ENCODE data around the gene AFF3. TPM values are rescaled to one million over a fixed set of nuclear protein-coding genes. Genes with fewer than 3 reads are reported as not detected.
A peak's percentile ranks its signal among the peaks of the same experiment; 100 is the strongest.
"Not testable (repeated sequence)": the region's sequence is repeated elsewhere in the genome, so short reads cannot be mapped to it uniquely, and the experiment has no call there.

AFF3 gene
- total RNA-seq, 2 experiments from 2014 or later, result 0.03 TPM

DNA sequence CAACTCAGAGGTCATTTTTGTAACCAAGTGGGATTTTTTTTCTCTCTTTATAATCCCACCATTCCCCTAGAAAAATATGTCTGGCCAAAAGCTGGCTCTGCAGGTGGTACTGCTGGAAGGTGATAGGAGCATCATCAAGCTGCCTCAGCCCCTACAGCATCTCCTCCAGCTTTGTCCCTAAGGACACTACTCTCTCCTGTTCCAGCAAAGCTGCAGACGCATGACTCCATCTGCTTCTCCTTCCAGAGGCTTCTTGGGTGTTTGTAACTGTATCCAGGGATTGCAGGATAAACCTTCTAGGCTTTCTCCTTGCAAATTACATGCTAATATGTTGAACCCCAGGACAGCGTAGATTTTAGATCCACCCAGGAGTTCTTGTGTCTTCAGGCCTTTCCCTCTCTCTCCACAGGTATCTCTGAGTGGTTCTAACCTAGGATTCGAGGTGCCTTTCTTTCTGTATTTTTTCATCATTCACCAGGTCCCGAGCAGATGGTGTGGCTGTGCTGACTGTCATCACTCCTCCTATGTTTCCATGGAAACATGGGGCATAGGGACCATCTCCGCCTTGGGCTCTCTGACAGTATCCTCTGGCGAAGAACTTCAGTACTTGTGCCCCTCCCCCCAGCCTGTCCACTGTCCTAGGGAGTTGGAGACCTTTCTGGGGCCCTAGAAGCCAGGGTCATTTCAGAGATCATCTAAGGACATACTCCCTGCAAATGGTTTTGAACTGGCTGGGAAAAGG is 34.3 kb downstream of the AFF3 start:
- CTCF ChIA-PET, result no interaction called here
- POLR2A ChIA-PET, result no interaction called here

DNA sequence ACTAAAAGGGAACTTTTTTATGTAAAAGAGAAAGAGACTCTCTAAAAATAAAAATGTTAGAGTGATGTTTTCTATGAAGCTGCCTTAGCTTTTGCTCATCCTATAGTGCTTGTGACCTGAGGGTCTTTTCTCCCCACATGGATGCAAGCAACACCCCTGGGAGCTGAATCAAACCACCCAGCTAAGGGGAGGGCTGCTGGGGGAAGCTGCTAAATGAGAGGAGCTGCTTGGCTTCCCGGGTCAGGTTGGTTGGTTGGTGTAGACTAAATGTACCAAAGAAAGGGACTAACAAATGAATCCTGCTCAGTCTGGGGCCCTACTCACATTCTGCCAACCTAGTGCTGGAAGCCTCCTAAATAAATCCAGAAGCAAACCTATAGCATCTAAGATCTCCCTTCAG is 35.0 kb downstream of the AFF3 start:
- Mint-ChIP-seq H3K4me3 (no peak overlapping the region), H3K9me3 (no peaks in the 10 kb centered on the region), H3K27ac (no peak overlapping the region), H3K27me3 (peaks cover 30% of the 10 kb centered on the region), H3K36me3 (ENCODE audit: low read depth) (peaks cover 3% of the 10 kb centered on the region), H3K4me1 (peaks cover 6% of the 10 kb centered on the region)
- DNase-seq, result no peak
- CTCF ChIA-PET, result no interaction called here
- POLR2A ChIA-PET, result no interaction called here

More for the DNA sequence above, 34.3 kb downstream of the AFF3 start:
- Mint-ChIP-seq H3K9me3 (no peaks in the 10 kb centered on the region), H3K36me3 (ENCODE audit: low read depth) (peaks cover 3% of the 10 kb centered on the region), H3K27me3 (peaks cover 30% of the 10 kb centered on the region), H3K27ac (no peak overlapping the region), H3K4me3 (no peak overlapping the region), H3K4me1 (peaks cover 6% of the 10 kb centered on the region)
- DNase-seq, result no peak

DNA sequence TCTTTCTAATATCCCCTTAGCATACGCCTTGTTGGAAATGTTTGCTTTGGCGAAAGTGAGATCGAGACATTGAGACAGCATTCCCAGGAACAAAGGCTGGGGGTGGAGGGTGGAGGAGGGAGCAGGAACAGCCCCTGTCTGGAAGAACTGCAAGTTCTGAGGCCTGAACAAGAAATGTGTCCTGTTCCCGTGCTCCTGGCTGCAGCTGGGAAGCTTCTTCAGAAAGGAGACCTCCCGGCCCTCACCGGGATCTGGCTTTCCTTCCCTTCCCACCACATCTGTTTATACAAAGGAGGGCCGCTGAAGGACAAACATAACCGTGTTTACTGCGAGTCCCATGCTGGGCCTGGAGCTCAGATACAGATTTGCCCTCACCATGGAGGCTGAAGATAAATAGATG is 35.9 kb downstream of the AFF3 start:
- no peaks in the 10 kb centered on the region for H3K9me3 Mint-ChIP-seq
- no peak for DNase-seq
- CTCF ChIA-PET, result no interaction called here
- H3K27me3 Mint-ChIP-seq, result peaks cover 30% of the 10 kb centered on the region
- POLR2A ChIA-PET, result no interaction called here
- H3K36me3 Mint-ChIP-seq (ENCODE audit: low read depth), result peaks cover 3% of the 10 kb centered on the region
- peaks cover 6% of the 10 kb centered on the region for H3K4me1 Mint-ChIP-seq
- no peak overlapping the region for H3K27ac Mint-ChIP-seq
- H3K4me3 Mint-ChIP-seq, result no peak overlapping the region

DNA sequence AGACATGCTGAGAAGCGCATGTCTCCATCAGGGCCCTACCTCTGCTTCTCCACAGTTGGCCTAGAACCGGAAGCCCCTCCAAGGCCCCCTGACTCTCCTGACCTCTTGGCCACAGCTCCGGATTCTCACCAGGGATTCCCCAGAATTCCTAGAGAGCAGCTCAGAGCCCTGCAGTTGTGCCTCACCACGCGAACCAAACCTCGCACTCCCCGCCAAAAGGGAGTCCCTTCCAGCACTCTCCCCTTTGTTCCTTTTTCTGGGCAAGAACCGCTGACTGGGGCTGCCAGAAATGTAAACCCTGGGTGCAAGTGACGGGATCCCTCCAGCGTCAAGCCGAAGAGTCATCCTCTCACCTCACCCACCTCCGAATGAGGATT is 36.7 kb downstream of the AFF3 start:
- peak overlapping the region; percentile 37 for H3K4me3 Mint-ChIP-seq
- CTCF ChIA-PET, result no interaction called here

DNA sequence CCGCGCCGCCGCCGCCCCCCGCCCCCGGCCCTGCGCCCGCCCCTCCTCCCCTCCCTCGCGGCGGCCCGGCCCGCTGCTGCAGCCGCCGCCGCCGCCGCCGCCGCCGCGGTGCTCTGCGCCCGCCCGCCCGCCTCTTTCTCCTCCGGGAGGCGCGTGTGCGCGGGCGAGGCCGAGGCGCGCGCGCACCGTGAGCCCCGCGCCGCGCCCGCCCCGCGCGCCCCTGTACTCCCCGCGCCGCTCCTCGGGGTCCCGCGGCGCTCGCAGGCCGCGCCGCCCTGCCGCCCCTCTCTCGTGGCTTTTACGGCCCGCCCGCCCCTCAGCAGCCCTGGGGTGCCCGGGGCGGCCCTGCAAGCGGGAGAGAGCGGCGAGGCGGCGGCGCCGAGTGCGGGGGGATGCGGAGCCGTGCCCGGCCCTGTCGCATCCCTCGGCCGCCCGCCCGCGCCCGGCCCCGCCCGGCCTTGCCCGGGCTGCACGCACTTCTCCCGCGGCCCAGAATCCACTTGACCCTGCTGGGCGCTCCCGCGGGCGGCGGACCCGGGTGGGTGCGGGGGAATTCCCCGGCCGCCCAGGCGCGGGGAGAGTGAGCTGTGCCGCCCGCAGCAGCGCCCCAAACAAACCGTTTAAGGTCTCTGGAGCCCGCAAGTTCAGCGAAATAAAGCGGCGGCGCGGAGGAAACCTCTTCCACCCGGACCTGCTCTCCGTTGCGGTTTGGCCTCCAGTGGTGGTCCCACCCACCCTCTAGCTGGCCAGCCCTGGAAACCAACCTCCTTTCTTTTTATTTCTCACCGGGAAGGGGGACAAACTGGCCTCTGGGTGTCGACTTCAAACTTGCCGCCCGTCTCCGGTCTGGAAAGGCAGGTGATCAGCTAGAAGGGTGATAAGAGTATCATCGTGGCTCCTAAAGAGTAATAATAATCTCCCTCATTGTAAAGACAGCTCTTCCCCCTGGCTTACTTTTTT is 37.4 kb downstream of the AFF3 start:
- peaks cover 6% of the 10 kb centered on the region for H3K4me1 Mint-ChIP-seq
- ChIA-PET POLR2A (no interaction called here), CTCF (no interaction called here)
- H3K27ac Mint-ChIP-seq, result no peak overlapping the region
- H3K4me3 Mint-ChIP-seq, result peak overlapping the region; percentile 37
- DNase-seq, result no peak
- peaks cover 3% of the 10 kb centered on the region for H3K36me3 Mint-ChIP-seq (ENCODE audit: low read depth)
- H3K9me3 Mint-ChIP-seq, result no peaks in the 10 kb centered on the region
- peaks cover 30% of the 10 kb centered on the region for H3K27me3 Mint-ChIP-seq

More for the DNA sequence above, 36.7 kb downstream of the AFF3 start:
- POLR2A ChIA-PET, result no interaction called here
- H3K27ac Mint-ChIP-seq, result no peak overlapping the region
- peaks cover 6% of the 10 kb centered on the region for H3K4me1 Mint-ChIP-seq
- no peak for DNase-seq
- H3K9me3 Mint-ChIP-seq, result no peaks in the 10 kb centered on the region
- H3K36me3 Mint-ChIP-seq (ENCODE audit: low read depth), result peaks cover 3% of the 10 kb centered on the region
- H3K27me3 Mint-ChIP-seq, result peaks cover 30% of the 10 kb centered on the region

DNA sequence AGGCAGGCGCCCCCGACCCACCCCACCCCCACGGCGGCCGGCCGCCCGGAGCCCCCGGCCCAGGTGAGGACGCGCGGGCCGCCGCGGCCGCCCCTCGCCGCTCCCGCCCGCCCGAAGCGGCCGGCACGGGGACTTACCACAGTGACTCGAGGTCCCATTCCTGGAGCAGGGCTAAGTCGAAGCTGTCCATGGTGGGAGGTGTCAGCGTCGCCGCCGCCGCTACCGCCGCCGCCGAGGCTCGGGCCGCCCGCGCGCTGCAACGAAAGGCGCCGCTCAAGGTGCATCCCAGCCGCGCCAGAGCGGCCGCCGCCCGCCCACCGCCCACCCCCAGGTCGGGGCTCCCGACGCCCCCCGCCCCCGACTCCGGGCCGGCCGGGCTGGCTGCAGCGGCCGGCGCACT is 38.1 kb downstream of the AFF3 start:
- DNase-seq; H3K4me1 Mint-ChIP-seq; H3K27ac Mint-ChIP-seq; POLR2A ChIA-PET; H3K9me3 Mint-ChIP-seq; H3K36me3 Mint-ChIP-seq (ENCODE audit: low read depth); CTCF ChIA-PET; H3K4me3 Mint-ChIP-seq: not testable (repeated sequence)
- peaks cover 27% of the 10 kb centered on the region for H3K27me3 Mint-ChIP-seq

DNA sequence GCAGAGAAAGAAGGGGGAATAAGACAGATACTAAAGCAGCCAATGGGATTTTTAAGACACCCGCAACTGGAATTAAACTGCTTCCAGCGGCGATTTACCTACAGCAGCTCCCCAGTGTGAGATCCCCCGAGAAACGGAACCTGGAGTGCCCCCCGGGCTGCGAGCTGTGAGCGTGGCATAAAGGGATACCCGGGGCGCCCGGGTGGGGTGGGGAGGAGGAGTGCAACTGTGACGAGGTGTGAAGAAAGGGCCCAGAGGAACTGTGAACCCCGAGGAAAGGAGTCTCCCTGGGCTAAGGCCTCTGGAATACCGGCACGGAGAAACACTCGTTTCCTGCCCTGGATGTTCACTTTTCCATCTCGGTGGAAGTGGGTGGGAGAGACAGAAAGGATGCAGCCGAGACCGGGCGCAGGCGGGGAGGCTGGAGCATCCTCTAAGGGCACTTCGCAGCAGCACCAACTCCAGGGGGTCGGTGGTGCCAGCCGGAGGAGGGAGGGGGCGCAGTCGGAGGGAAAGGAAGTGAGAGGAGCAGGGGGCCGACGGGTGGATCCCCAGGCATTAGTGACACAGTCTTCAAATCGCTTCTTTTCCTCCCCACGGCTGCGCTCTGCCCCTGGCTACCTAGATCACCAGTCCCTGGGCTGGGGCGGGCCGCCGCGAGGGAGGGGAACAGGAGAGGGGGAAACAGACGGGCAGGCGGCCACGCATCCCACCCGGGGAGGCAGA is 38.7 kb downstream of the AFF3 start:
- DNase-seq; CTCF ChIA-PET; H3K9me3 Mint-ChIP-seq; H3K4me1 Mint-ChIP-seq; POLR2A ChIA-PET; H3K27ac Mint-ChIP-seq; H3K4me3 Mint-ChIP-seq; H3K36me3 Mint-ChIP-seq (ENCODE audit: low read depth): not testable (repeated sequence)
- H3K27me3 Mint-ChIP-seq, result peaks cover 27% of the 10 kb centered on the region

DNA sequence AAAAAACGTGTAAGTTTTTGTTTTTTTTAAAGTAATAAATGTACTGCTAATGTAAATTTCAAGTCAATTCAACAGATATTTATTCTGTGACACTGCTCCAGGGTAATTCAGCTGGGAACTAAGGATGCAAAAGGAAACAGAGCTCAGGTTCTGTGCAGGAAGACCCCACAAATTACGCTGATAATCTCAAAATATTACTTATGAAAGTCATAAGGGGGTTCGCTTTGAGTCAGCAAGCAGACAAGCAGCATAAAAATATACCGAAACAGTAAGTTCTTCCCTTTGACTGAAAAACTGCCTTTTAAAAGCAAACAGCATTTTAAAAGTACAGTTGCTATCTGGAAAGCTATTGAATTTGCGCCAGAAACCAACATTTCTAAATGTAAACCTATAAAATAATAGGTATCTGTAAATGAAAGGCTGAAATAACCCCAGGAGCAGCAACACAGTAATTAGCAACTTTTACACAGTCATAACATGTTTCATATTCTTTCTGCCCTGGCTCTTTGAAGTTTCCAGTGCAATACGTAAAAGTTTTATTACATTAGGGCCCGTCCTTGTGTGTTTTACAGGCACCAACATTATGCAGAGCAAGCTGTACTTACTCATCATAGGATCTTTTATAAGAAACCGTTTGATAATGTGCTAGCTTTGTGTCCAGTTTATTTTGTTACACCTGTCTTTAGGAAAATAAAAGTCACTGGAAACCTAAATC is 39.8 kb downstream of the AFF3 start:
- H3K9me3 Mint-ChIP-seq; H3K36me3 Mint-ChIP-seq (ENCODE audit: low read depth); CTCF ChIA-PET; H3K4me3 Mint-ChIP-seq; H3K4me1 Mint-ChIP-seq; DNase-seq; H3K27ac Mint-ChIP-seq; POLR2A ChIA-PET: not testable (repeated sequence)
- H3K27me3 Mint-ChIP-seq, result peaks cover 23% of the 10 kb centered on the region

DNA sequence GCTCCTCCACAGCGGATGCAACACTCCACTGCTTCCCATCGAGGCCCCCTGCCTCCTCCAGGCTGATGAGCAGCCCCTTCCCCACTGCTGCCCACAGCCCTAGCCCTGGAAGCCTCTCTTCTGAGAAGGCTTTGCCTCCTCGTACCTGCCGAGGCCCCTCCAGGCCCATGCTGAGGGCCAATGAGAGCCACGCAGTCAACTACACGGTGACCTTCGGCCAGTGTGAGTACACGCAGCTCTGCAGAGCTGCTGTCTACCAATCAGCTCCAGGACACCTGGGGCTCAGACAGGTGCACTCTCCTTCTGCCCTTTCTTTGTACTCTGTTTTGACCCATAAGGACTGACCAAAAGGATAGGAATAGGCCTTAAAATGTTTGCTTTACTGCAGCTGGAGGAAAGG is 43.5 kb downstream of the AFF3 start:
- H3K4me1 Mint-ChIP-seq, POLR2A ChIA-PET: not testable (repeated sequence)

DNA sequence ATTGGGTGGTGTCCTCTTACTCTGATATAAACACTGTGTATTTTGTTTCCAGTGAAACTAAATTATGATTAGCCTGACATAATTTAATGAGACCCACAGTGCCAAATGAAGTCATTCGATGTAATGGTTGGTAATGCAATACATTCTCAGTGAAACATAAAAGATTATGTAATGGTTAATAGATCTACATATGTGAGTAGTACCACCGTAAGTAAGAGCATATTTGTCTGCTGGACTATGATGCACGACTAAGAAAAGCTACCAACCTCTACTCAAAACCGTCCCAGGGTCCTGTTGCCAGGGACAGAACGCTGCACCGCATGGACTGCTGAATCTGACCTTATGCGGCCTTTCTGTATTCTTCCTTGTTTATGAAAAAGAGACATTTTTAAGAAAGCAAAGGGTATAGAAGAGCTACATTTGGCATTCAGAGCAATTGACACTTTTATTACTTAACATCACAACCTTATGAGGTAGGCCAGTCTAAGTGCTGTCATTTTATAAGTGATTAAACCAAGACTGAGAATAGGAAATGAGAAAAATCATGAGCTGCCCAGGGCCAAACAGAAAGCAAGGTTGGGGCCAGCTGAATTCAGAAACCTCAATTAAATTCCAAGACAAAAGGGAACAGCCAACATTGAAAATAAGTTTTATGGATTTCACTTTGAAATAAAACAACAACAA is 44.6 kb downstream of the AFF3 start:
- DNase-seq; H3K4me3 Mint-ChIP-seq; H3K36me3 Mint-ChIP-seq (ENCODE audit: low read depth); H3K4me1 Mint-ChIP-seq; POLR2A ChIA-PET; CTCF ChIA-PET; H3K27me3 Mint-ChIP-seq; H3K27ac Mint-ChIP-seq; H3K9me3 Mint-ChIP-seq: not testable (repeated sequence)

More for the DNA sequence above, 43.5 kb downstream of the AFF3 start:
- H3K36me3 Mint-ChIP-seq (ENCODE audit: low read depth); H3K9me3 Mint-ChIP-seq; DNase-seq; H3K27ac Mint-ChIP-seq; H3K4me3 Mint-ChIP-seq; H3K27me3 Mint-ChIP-seq; CTCF ChIA-PET: not testable (repeated sequence)

DNA sequence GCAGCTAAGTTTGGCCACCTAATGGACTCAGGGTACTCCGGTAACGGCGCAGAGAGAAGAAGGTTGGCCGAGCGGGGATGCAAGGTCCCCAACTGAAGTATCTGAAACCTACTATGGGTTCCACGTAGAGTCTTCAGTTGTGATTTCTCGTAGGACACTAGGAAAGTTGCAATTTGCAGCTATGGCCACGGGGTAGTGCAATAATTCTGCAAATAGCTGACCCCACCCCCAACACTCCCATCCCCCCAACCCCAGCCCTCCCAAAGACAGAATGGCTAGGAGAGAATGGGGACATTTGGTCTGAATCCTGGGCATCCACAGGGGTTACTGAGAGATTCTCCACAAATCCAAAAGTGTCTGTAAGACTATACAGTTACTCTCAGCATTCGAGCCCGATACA is 46.5 kb downstream of the AFF3 start:
- POLR2A ChIA-PET; H3K27ac Mint-ChIP-seq; H3K4me3 Mint-ChIP-seq; H3K27me3 Mint-ChIP-seq; CTCF ChIA-PET; H3K4me1 Mint-ChIP-seq; H3K9me3 Mint-ChIP-seq; H3K36me3 Mint-ChIP-seq (ENCODE audit: low read depth); DNase-seq: not testable (repeated sequence)

DNA sequence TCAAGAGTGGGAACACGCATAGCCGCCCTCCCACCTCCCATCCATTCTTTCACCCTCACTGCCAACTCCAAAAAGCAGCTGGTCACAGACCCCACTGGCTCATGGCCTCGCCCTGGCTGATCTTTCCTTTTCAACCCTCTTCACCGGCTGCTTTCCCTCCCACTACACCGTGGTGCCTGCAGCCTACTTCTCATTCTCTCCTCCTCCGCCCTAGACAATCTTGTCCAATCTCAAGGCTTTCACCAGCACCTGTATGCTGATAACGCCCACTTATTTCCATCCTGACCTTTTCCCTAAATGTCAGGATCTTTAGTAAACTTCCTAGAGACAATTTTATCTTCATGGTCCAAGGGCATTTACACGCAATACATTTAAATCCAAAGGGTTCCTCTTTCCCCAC is 50.6 kb downstream of the AFF3 start:
- CTCF ChIA-PET; H3K9me3 Mint-ChIP-seq; H3K36me3 Mint-ChIP-seq (ENCODE audit: low read depth); H3K27me3 Mint-ChIP-seq; H3K4me1 Mint-ChIP-seq; POLR2A ChIA-PET; H3K27ac Mint-ChIP-seq; DNase-seq; H3K4me3 Mint-ChIP-seq: not testable (repeated sequence)

Data from activated CD4-positive, alpha-beta memory T cell treated with anti-CD3 and anti-CD28 coated beads, Interleukin-2, amount 10 ng/mL, durations not matched to agents 7 days and 5 days (primary cell).